MG63 (cell line): ENCODE results near the gene OAT. TPM values are rescaled to one million over a fixed set of nuclear protein-coding genes. Genes with fewer than 3 reads are reported as not detected.
A peak's percentile ranks its signal among the peaks of the same experiment; 100 is the strongest.

Source experiments
- DNase-seq: peaks from one replicate; pipeline ENCODE4 v3.0.0-alpha.2; 2020
- H3K27me3 ChIP-seq: fragments of 250-450 bp; sonication (Bioruptor Pico); 2 replicates; pipeline ENCODE4 v1.5.1; 2020; ENCODE audit warnings: mild to moderate bottlenecking, moderate library complexity
- H3K36me3 ChIP-seq: fragments of 250-450 bp; sonication (Bioruptor Pico); 2 replicates; pipeline ENCODE4 v1.5.1; 2020; ENCODE audit warnings: mild to moderate bottlenecking, moderate library complexity
- H3K4me3 ChIP-seq: fragments of 250-450 bp; sonication (Bioruptor Pico); 2 replicates; pipeline ENCODE4 v1.5.1; 2020; ENCODE audit warnings: mild to moderate bottlenecking, moderate library complexity
- H3K9me3 ChIP-seq: fragments of 250-450 bp; sonication (Bioruptor Pico); 2 replicates; pipeline ENCODE4 v1.5.1; 2020; ENCODE audit warnings: mild to moderate bottlenecking, moderate library complexity
- total RNA-seq: library from RNA; depleted of rRNA; stranded (reverse); fragments of >200 nt; shearing (Covaris generic); gene quantifications from 2 replicates; pipeline ENCODE4 v1.2.3, GENCODE V29; 2014; ENCODE audit warnings: low replicate concordance

The OAT gene
- total RNA-seq, 1 experiment from 2014 or later = 223 TPM

DNA sequence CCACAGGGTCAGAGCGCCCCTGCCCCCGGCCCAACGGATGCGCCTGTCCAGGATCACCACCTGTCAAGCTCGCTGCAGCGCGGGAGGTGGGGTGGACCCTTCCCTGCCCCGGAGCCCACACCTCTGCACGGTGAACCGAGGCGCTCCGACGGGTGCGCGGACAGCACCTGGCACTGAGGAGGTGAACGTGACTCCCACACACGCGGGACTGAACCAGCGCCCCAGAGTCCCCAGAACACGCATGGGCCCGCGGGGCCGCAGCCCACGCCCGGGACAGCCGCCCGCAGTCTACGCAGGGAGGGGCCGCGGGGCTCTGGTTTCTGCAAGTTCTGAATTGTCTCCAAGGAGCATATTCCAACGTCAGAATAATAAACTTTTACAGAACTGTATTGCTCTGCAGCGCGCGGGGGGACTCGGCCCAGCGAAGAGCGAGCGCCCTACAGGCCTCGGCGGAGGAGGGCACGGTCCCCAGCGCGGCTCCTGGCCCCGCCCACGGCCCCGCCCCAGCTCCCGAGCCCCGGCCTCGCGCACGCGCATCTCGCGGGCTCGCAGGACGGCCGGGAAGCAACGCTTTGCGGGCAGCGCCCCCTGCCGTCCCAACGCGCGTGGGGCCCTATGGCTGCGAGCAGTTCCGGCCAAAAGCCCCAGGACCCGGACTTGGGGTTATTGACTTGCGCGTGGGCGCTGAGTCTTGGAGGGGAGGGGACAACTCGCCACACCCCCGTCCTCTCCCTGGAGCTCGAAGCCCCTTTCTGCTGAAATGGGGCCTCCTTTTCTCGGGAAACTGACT is 29.7 kb downstream of the OAT start:
- no peak overlapping the region for H3K4me3 ChIP-seq
- no peaks in the 10 kb centered on the region for H3K27me3 ChIP-seq
- peak; percentile 83 for DNase-seq
- H3K9me3 ChIP-seq = no peaks in the 10 kb centered on the region
- H3K36me3 ChIP-seq = no peaks in the 10 kb centered on the region

GRCh38 chr10:124388476-124388822 is 30.3 kb downstream of the OAT start:
- Histone ChIP-seq H3K27me3 (no peaks in the 10 kb centered on the region), H3K36me3 (no peaks in the 10 kb centered on the region), H3K9me3 (no peaks in the 10 kb centered on the region), H3K4me3 (no peak overlapping the region)
- no peak for DNase-seq

DNA sequence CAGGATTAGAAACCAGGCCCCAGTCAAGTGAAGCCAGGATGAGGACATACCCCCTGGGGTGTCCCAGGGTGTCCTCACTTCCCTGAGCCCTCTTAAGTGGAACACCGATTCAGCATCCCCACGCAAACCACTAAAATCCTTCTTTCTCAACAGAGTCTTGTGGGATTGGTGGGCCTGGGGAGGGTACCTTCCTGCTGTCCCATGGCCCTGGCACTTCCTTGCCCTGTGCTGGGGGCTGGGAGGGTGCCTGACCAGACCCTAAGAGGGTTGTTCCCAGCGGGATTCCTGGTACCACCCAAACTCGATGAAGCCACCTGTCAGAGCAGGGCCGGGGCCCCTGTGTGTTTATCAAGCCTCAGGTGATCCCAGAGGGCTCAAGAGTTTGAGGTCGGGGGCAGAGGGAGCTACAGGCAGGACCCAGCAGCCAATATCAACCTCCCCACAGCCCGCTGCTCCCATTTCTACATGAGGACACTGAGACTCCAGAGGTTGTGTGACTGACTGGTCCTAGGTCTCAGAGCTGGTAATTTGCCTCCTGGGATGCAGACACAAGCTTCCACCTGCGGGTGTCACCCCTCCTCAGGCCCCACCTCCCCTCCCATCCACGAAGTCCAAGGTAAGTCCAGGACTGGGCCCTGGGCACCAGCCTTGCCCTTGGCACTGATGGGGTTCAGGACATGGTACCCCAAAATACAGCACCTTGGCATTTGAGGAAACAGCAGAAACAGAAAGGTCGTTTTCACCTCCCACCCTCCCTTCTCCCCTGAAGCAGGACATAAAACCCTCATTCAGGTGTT is 31.4 kb downstream of the OAT start:
- Histone ChIP-seq H3K9me3 (no peaks in the 10 kb centered on the region), H3K4me3 (no peak overlapping the region), H3K36me3 (no peaks in the 10 kb centered on the region), H3K27me3 (no peaks in the 10 kb centered on the region)
- DNase-seq = no peak

DNA sequence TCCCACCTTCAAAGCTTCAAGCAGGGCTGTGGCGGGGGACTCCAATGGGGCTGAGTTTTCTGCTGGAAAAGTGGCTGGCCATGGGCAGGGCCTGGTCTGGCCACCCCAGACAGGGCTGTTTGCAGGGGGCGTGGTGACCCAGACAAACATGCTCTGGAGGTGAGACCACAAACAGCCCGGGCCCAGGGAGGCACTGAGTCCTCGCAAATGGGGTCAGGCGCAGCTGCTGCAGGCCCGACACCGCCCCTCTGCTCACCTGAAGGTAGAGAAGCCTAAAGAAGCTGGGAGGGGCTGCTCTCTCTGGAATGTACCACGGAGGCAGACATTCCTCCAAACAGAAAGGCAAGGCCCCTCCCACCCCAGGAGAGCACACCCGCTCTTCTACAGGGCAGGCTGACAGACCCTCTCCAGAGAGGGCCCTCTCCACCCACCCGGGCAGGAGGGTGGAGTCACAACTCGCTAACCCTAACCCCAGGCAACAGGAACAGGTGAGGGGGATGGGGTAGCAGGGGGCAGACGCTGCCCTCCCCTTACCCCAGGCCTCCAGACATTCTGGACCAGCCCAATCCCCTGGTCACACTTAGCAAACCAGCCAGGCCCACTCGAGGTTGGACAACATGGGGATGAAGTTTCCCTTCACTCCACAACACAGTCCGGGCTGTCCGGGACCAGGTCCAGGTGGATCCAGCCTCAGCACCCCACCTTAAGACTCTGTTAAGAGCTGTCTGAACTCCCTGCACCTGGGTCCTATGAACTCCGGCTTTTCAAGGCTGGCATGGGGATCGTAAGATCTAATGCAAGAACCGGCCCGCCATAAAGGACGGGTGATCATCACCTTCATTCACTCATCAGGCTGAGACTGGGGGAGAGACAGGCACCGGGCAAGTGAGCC is 32.3 kb downstream of the OAT start:
- Histone ChIP-seq H3K9me3 (no peaks in the 10 kb centered on the region), H3K27me3 (no peaks in the 10 kb centered on the region), H3K36me3 (no peaks in the 10 kb centered on the region), H3K4me3 (no peak overlapping the region)
- DNase-seq = no peak

DNA sequence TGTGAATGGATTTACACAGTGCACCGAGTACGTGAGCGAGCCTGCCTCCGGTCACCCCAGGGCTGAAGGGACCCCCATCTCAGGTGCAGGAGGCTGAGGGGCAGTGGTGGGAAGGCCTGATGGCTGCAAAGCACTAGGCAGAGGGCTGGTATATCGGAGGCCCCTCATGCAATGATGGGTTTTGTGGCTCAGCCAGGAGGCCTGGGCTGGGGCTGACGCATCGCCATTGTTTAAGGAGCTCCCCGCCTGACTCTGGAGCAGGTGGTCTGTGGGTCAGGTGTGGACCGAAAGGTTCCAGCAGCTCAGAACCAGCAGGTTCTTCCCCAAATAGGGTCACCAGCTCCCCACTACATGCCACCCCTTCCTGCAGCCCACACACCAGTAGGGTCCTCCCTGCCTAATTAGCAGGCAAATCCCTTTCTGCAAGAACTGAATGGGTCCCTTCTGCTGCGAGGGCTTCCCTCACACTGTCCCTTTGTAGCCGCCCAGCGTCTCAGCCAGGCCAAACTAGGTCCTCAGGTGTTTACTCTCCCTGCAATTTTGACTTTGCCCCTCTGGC is 33.0 kb downstream of the OAT start:
- Histone ChIP-seq H3K27me3 (no peaks in the 10 kb centered on the region), H3K9me3 (no peaks in the 10 kb centered on the region), H3K36me3 (no peaks in the 10 kb centered on the region), H3K4me3 (no peak overlapping the region)
- no peak for DNase-seq

DNA sequence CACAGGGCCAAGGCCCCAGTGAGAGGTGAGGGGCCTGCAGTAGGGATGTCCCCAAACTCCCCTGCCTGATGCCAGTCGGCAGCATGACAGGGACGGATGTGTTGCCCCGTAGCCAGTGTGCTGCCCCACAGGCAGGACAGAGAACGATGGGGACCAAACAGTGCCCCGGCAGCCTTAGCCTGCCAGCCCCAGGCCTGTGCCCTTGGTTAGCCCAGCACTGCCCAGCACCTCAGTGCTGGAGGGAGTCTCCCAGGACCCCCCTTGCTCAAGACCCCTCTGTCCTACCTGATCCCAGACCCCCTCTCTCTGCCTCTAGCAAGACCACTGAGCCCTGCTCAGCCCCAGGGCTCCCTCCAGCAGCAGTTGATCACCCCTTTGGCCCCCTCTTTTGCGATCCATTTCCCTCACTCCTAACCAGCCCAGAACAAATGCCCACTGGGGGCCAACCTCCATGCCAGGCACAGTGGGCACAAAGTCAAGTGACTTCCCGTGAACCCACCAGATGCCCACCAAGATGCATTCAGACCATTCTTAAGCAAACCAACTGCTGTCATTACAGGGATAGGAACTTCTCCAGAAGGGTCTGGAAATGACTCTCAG is 34.0 kb downstream of the OAT start:
- H3K36me3 ChIP-seq = no peaks in the 10 kb centered on the region
- no peaks in the 10 kb centered on the region for H3K9me3 ChIP-seq
- no peaks in the 10 kb centered on the region for H3K27me3 ChIP-seq
- DNase-seq = no peak
- no peak overlapping the region for H3K4me3 ChIP-seq

DNA sequence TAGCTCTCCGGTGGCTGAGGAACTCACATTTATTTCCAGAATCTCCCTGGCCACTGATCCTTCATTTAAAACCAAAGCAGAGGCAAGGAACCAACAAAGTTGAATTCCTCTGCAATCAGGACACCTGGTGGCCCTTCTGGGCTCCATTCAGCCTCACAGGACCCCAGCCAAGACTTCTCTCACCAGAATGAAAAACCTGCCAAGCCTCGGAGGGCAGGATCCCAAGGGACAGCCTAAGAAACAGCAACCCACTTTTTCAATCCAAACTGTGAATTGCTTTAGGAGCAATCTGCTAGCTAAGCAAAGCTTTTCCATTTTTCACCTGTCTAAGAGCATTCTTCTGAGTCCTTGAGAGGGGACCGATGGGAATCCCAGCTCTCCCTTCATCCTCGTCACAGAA is 34.6 kb downstream of the OAT start:
- DNase-seq = peak; percentile 57
- H3K27me3 ChIP-seq = no peaks in the 10 kb centered on the region

GRCh38 chr10:124383496-124383895 is 35.2 kb downstream of the OAT start:
- no peak for DNase-seq
- H3K27me3 ChIP-seq = no peaks in the 10 kb centered on the region
- no peaks in the 10 kb centered on the region for H3K36me3 ChIP-seq

More for the DNA sequence above, 34.6 kb downstream of the OAT start:
- Histone ChIP-seq H3K9me3 (no peaks in the 10 kb centered on the region), H3K36me3 (no peaks in the 10 kb centered on the region), H3K4me3 (no peak overlapping the region)

DNA sequence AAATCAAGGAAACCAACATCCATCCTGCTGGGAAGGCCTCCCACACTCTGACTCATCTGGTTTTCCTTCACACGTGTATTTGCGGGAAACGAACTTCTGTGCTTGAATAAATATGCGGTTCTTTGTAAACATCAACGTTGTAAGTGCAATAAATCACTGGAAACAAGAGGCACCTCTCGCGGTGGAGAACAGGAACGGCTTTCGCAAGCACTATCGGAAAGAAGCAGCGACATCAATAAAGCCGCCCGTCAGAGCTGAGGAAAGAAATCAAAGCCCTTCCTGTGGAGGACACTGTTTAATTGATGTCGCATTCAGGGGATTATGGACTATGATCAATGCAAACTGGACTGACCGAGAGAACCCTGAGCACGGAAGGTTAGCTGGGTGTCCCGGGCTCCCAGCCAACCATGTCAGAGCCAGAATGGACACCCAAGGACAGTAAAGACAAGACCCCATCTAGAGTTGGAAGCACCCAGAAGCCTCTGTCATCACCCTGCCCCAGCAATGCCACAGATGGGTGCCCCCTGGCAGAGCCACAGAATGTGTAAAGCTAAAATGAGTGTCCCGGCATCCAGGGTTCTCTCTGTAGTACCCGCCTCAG is 37.6 kb downstream of the OAT start:
- H3K27me3 ChIP-seq = no peaks in the 10 kb centered on the region
- H3K4me3 ChIP-seq = no peak overlapping the region
- H3K9me3 ChIP-seq = no peaks in the 10 kb centered on the region
- no peaks in the 10 kb centered on the region for H3K36me3 ChIP-seq
- DNase-seq = no peak

More at GRCh38 chr10:124383496-124383895, 35.2 kb downstream of the OAT start:
- Histone ChIP-seq H3K9me3 (no peaks in the 10 kb centered on the region), H3K4me3 (no peak overlapping the region)

DNA sequence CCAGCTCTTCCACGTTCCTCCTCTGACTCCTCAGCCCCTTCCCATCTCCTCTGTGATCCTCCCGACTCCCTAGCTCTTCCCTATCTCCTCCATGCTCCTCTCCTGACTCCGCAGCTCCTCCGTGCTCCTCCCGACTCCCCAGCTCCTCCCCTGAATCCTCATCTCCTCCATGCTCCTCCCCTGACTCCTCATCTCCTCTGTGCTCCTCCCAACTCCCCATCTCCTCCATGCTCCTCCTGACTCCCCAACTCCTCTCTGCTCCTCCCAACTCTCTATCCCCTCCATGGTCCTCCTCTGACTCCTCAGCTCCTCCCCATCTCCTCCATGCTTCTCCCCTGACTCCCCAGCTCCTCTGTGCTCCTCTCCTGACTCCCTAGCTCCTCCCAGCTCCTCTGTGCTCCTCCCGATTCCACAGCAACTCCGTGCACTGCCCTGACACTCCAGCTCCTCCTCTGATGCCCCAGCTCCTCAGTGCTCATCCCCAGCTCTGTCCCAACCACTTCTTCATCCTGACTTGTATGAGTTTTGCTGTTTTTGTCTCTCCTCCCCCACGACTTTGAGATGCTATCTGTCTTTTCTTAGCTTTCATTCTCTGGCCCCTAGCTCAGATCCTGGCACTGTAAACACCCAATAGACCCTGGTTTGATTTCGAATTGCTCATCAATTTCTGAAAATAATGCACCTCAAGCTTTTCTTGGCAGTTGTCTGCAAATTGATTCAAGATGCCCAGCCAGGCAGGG is 38.3 kb downstream of the OAT start:
- DNase-seq = no peak
- Histone ChIP-seq H3K27me3 (no peaks in the 10 kb centered on the region), H3K36me3 (no peaks in the 10 kb centered on the region), H3K4me3 (no peak overlapping the region), H3K9me3 (no peaks in the 10 kb centered on the region)

GRCh38 chr10:124379609-124380193 is 39.0 kb downstream of the OAT start:
- Histone ChIP-seq H3K27me3 (no peaks in the 10 kb centered on the region), H3K9me3 (no peaks in the 10 kb centered on the region), H3K36me3 (no peaks in the 10 kb centered on the region), H3K4me3 (no peak overlapping the region)
- no peak for DNase-seq

- H3K9me3 ChIP-seq = no peaks in the 10 kb centered on the region
- no peak for DNase-seq
- H3K27me3 ChIP-seq = no peaks in the 10 kb centered on the region
- H3K36me3 ChIP-seq = no peaks in the 10 kb centered on the region
- no peak overlapping the region for H3K4me3 ChIP-seq
These were observed 39.7 kb downstream of the OAT start for GRCh38 chr10:124378881-124379471.

DNA sequence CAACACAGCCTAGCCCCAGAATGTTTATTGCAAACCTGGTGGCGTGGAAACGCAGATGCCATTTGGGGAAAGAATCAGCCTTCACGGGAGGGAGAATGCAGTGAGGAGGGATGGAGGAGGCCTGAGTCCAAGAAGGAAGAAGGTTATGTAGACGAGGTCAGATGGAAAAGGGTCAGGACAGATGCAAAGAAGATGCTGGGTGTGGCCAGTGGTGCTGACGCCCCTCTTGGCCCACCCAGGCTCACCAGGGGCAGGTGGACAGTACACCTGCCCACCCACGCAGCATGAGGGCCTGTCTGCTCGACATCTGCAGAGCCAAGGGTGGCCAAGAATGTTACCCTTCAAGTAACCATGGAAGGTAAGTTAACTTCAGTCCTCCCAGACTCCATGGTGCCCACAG is 40.5 kb downstream of the OAT start:
- DNase-seq = no peak
- no peak overlapping the region for H3K4me3 ChIP-seq
- no peaks in the 10 kb centered on the region for H3K9me3 ChIP-seq
- no peaks in the 10 kb centered on the region for H3K27me3 ChIP-seq
- no peaks in the 10 kb centered on the region for H3K36me3 ChIP-seq

- Histone ChIP-seq H3K36me3 (no peaks in the 10 kb centered on the region), H3K9me3 (no peaks in the 10 kb centered on the region), H3K4me3 (no peak overlapping the region), H3K27me3 (no peaks in the 10 kb centered on the region)
- no peak for DNase-seq
These were observed 41.6 kb downstream of the OAT start for GRCh38 chr10:124377101-124377500.

GRCh38 chr10:124376411-124376810 is 42.3 kb downstream of the OAT start:
- H3K4me3 ChIP-seq = no peak overlapping the region
- H3K36me3 ChIP-seq = no peaks in the 10 kb centered on the region
- no peaks in the 10 kb centered on the region for H3K9me3 ChIP-seq
- H3K27me3 ChIP-seq = no peaks in the 10 kb centered on the region
- DNase-seq = no peak
